IMR-90 (cell line): Measurements from ENCODE around the gene ANO10.

Source experiments
- CTCF ChIP-seq: conservative IDR thresholded peaks from 2 replicates; pipeline ENCODE4 v1.5.1; 2012; ENCODE audit warnings: mild to moderate bottlenecking, low read depth, low read length, improper control_type of control experiment
- POLR2A ChIP-seq: IDR thresholded peaks from 2 replicates; pipeline ENCODE4 v1.6.1; 2012; ENCODE audit warnings: mild to moderate bottlenecking, low read depth, low read length
- TF ChIP-seq, protein P1 (sequence below): fragments of 150-350 bp; IDR thresholded peaks from 2 replicates; pipeline ENCODE4 v1.6.1; 2017; ENCODE audit warnings: mild to moderate bottlenecking, antibody characterized with exemption, low read length, low read depth

- TF ChIP-seq CTCF (0 out of 2 replicates have a peak, but pooled peaks have one; percentile 3), POLR2A (no peak)
- TF ChIP-seq, protein P1, sequence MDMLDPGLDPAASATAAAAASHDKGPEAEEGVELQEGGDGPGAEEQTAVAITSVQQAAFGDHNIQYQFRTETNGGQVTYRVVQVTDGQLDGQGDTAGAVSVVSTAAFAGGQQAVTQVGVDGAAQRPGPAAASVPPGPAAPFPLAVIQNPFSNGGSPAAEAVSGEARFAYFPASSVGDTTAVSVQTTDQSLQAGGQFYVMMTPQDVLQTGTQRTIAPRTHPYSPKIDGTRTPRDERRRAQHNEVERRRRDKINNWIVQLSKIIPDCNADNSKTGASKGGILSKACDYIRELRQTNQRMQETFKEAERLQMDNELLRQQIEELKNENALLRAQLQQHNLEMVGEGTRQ: no peak
These were observed 61.9 kb downstream of the ANO10 start for GRCh38 chr3:43559961-43560360.
